ENCODE measurements around the gene R3HDM2.

- TF ChIP-seq POLR2A (IDR thresholded peaks at IDR 0.05; ENCODE audit: extremely low read depth, insufficient read length) = no peak
- no peak for TF ChIP-seq CTCF (IDR thresholded peaks at IDR 0.05; ENCODE audit: low read depth, low read length)
- TF ChIP-seq MAX (IDR thresholded peaks at IDR 0.05; ENCODE audit: low read depth, low read length) = no peak
Measured at GRCh38 chr12:57474430-57474829, 43.6 kb upstream of the R3HDM2 start.
